Measurements from ENCODE around the gene DDX56. TPM values are rescaled to one million over a fixed set of nuclear protein-coding genes. Genes with fewer than 3 reads are reported as not detected.

The DDX56 gene
- total RNA-seq, 1 experiment from 2014 or later = 120 TPM

DNA sequence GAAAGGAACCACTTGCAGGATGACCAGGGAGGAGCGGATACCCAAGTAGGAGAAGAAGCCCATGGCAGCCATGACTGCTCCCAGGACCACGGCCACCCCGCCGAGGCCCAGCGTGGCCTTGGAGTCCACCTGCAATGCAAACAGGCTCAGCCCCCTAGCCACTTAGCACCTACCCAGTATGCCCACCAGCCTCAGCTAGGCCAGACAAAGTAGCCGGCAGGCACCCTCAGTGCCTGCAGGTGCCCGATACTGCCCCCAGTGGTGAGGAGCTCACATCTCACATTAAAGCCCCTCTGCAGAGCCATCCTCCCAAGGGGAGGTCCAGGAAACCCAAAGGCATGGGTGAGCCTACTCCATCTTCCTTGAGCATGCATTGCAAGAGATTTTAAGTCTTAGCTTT, 39.2 kb downstream of the DDX56 start:
- Histone ChIP-seq H3K79me1 (ENCODE audit: insufficient read depth, low read depth, low read length, poor library complexity, severe bottlenecking) (no peaks in the 10 kb centered on the region), H3K23ac (ENCODE audit: insufficient read length, low read depth, low read length) (no peak overlapping the region), H2BK5ac (ENCODE audit: insufficient read length, low read length) (no peak overlapping the region), H3K14ac (ENCODE audit: insufficient read depth, low read length) (no peak overlapping the region), H2BK20ac (ENCODE audit: low read depth, low read length, poor library complexity, severe bottlenecking) (no peak overlapping the region), H2BK15ac (ENCODE audit: low read depth, low read length) (no peak overlapping the region), H3K27ac (ENCODE audit: insufficient read length, low read depth, low read length) (no peak overlapping the region), H2AK5ac (ENCODE audit: insufficient read length, low read length) (no peak overlapping the region), H3K4me2 (ENCODE audit: insufficient read depth, insufficient read length, low read length) (no peak overlapping the region), H4K8ac (replicated peaks; ENCODE audit: insufficient read length, low read depth, low read length) (no peak overlapping the region), H3K79me2 (ENCODE audit: insufficient read depth, low read length) (no peaks in the 10 kb centered on the region), H4K20me1 (ENCODE audit: control insufficient read depth, insufficient read depth, insufficient read length) (no peaks in the 10 kb centered on the region), H3K23me2 (ENCODE audit: insufficient read length, low read depth, low read length, poor library complexity, severe bottlenecking) (no peaks in the 10 kb centered on the region), H2AFZ (ENCODE audit: low read length) (no peak overlapping the region), H4K91ac (ENCODE audit: insufficient read length, low read depth, low read length) (no peak overlapping the region), H3K27me3 (ENCODE audit: insufficient read depth, low read length) (no peaks in the 10 kb centered on the region), H4K5ac (ENCODE audit: insufficient read length, low read depth, low read length) (no peak overlapping the region), H3K4ac (ENCODE audit: low read depth, low read length) (no peak overlapping the region), H3K9me3 (ENCODE audit: control insufficient read depth, low read depth, low read length) (no peaks in the 10 kb centered on the region), H2BK120ac (ENCODE audit: low read depth, low read length, poor library complexity, severe bottlenecking) (no peak overlapping the region), H3K9ac (ENCODE audit: extremely low read depth, insufficient read length, low read length) (no peak overlapping the region), H2BK12ac (ENCODE audit: insufficient read length, low read depth, low read length) (no peak overlapping the region), H3K4me1 (ENCODE audit: insufficient read depth, low read length) (no peaks in the 10 kb centered on the region), H3T11ph (ENCODE audit: low read length) (no peak overlapping the region), H3K56ac (ENCODE audit: insufficient read length, low read depth, low read length) (no peak overlapping the region), H3K18ac (ENCODE audit: insufficient read length, low read depth, low read length) (no peak overlapping the region)
- no CpG with 5 or more reads among the region's 7 CpGs for WGBS (ENCODE audit: extremely low coverage, insufficient read length, low lambda C conversion rate)
- TF ChIP-seq, protein P1, sequence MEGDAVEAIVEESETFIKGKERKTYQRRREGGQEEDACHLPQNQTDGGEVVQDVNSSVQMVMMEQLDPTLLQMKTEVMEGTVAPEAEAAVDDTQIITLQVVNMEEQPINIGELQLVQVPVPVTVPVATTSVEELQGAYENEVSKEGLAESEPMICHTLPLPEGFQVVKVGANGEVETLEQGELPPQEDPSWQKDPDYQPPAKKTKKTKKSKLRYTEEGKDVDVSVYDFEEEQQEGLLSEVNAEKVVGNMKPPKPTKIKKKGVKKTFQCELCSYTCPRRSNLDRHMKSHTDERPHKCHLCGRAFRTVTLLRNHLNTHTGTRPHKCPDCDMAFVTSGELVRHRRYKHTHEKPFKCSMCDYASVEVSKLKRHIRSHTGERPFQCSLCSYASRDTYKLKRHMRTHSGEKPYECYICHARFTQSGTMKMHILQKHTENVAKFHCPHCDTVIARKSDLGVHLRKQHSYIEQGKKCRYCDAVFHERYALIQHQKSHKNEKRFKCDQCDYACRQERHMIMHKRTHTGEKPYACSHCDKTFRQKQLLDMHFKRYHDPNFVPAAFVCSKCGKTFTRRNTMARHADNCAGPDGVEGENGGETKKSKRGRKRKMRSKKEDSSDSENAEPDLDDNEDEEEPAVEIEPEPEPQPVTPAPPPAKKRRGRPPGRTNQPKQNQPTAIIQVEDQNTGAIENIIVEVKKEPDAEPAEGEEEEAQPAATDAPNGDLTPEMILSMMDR (conservative IDR thresholded peaks at IDR 0.05) = peak; percentile 89
- no peaks in the 10 kb centered on the region; a peak in 1 of 7 replicates for H3K36me3 Mint-ChIP-seq (ENCODE audit: insufficient read depth in 1 of 3, low read depth in 3 of 3)
- peak; percentile 85 for DNase-seq
- H3K9me3 Mint-ChIP-seq = no peaks in the 10 kb centered on the region; a peak in 1 of 5 replicates
- H3K4me1 Mint-ChIP-seq = peaks cover 0 to 4% of the 10 kb centered on the region in 2 experiments; a peak in 1 of 4 replicates
- H3K4me3 Mint-ChIP-seq = no peak overlapping the region
- H3K27ac Mint-ChIP-seq = peak overlapping the region in 1 of 3 experiments; percentile 27; a peak in 2 of 7 replicates
- H3K27me3 Mint-ChIP-seq (ENCODE audit: low read depth) = no peaks in the 10 kb centered on the region; the same call in 1 of the 2 replicates
